K562 (cell line): Measurements from ENCODE around the gene CYTH1. TPM values are rescaled to one million over a fixed set of nuclear protein-coding genes. Genes with fewer than 3 reads are reported as not detected.

Experiments
- ATAC-seq: fragments of 200-7000 bp; cut with Tn5 transposase; 3 replicates; pipeline ENCODE4 v1.9.1; 2020; ENCODE audit warnings: moderate library complexity
- BruUV-seq: library from RNA; stranded (reverse); fragments of 400-500 nt; replicated peaks from 2 replicates; lab custom pipeline; 2021; lab: Mats Ljungman, UMichigan
- CTCF ChIA-PET: fragments of 300-600 bp; formaldehyde crosslinking; extraction: SDS; loops from one replicate; lab custom pipeline; 2021; ENCODE audit warnings: low intra/inter-chr PET ratio; lab: Yijun Ruan, JAX
- POLR2A ChIA-PET: fragments of 300-600, 350-650 bp; sonication (Branson Sonifier 250); formaldehyde crosslinking; extraction: SDS; loops from one replicate; lab custom pipeline; 2021; ENCODE audit warnings: antibody characterized with exemption, inconsistent platforms; lab: Yijun Ruan, JAX
- DNase-seq, 4 experiments: peaks; one replicate each; pipeline versions ENCODE4 v3.0.0 to v3.0.0-alpha.2; 2011 to 2018; ENCODE audit warnings: low spot score in 3 of 4, mixed read lengths in 3 of 4; ENCODE audit errors: extremely low read depth in 1 of 4
- FAIRE-seq: peaks from 2 replicates; lab custom pipeline; 2011; peaks lifted over from hg19 to GRCh38; lab: Jason Lieb, UNC
- H2AFZ ChIP-seq: 2 replicates; pipeline ENCODE4 v1.6.0; 2011; ENCODE audit warnings: low read depth, low read length, control low read depth, inconsistent platforms
- H3K27ac ChIP-seq: fragments of 200-600 bp; 3 replicates; pipeline ENCODE4 v1.8.0; 2011; ENCODE audit warnings: low read depth, mild to moderate bottlenecking, control low read depth, inconsistent platforms, low read length, moderate library complexity, mixed read lengths; ENCODE audit errors: extremely low read depth
- H3K27me3 ChIP-seq, 2 experiments: fragments of 300-600 bp in 1 of 2; 2 replicates in 1 of 2; 3 replicates in 1 of 2; pipeline versions ENCODE4 v1.6.0 to v1.8.0; 2011; ENCODE audit warnings: inconsistent platforms in 2 of 2, low read length in 2 of 2, mild to moderate bottlenecking in 1 of 2, mixed read lengths in 1 of 2, moderate library complexity in 1 of 2; ENCODE audit not compliant: control insufficient read depth in 2 of 2, insufficient read depth in 2 of 2
- H3K36me3 ChIP-seq: fragments of 300-600 bp; 3 replicates; pipeline ENCODE4 v1.8.0; 2011; ENCODE audit warnings: mild to moderate bottlenecking, low read length, inconsistent platforms; ENCODE audit not compliant: control insufficient read depth, insufficient read depth
- H3K4me1 ChIP-seq, 2 experiments: fragments of 200-600 bp in 1 of 2; replicated peaks in 1 of 2; 2 replicates in 1 of 2; 3 replicates in 1 of 2; pipeline versions ENCODE4 v1.5.1 to v1.8.0; 2011; ENCODE audit warnings: inconsistent platforms in 2 of 2, low read length in 2 of 2, mild to moderate bottlenecking in 1 of 2, mixed read lengths in 1 of 2, moderate library complexity in 1 of 2; ENCODE audit not compliant: control insufficient read depth in 2 of 2, insufficient read depth in 2 of 2
- H3K4me2 ChIP-seq: 2 replicates; pipeline ENCODE4 v1.6.1; 2011; ENCODE audit warnings: low read length, control low read depth, inconsistent platforms, mixed read lengths; ENCODE audit not compliant: insufficient read depth
- H3K4me3 ChIP-seq: fragments of 200-600 bp; sonication (generic), shearing (Covaris generic); 2 replicates; pipeline ENCODE4 v1.5.1; 2016; ENCODE audit warnings: control low read depth, inconsistent platforms
- H3K79me2 ChIP-seq: fragments of 200-600 bp; 3 replicates; pipeline ENCODE4 v1.8.0; 2011; ENCODE audit warnings: low read length, inconsistent platforms; ENCODE audit not compliant: control insufficient read depth, insufficient read depth
- H3K9ac ChIP-seq, 2 experiments: 2 replicates each; pipeline versions ENCODE4 v1.6.0 to v1.6.1; 2011; ENCODE audit warnings: low read depth in 2 of 2, low read length in 2 of 2, control low read depth in 1 of 2, inconsistent platforms in 1 of 2, mild to moderate bottlenecking in 1 of 2, mixed read lengths in 1 of 2; ENCODE audit not compliant: insufficient read depth in 1 of 2
- H3K9me1 ChIP-seq: one replicate; pipeline ENCODE4 v1.6.0; 2011; ENCODE audit warnings: inconsistent platforms, mild to moderate bottlenecking, low read length, moderate library complexity; ENCODE audit not compliant: control insufficient read depth, insufficient read depth
- H3K9me3 ChIP-seq: replicated peaks from 2 replicates; pipeline ENCODE4 v1.5.1; 2011; ENCODE audit warnings: low read depth, low read length, inconsistent platforms; ENCODE audit not compliant: control insufficient read depth, insufficient read depth
- H4K20me1 ChIP-seq: replicated peaks from 2 replicates; pipeline ENCODE4 v1.6.1; 2011; ENCODE audit warnings: low read length, inconsistent platforms, mixed read lengths; ENCODE audit not compliant: control insufficient read depth, insufficient read depth
- EZH2 ChIP-seq: IDR thresholded peaks from 2 replicates; pipeline ENCODE4 v1.6.1; 2012; ENCODE audit warnings: low read depth, mild to moderate bottlenecking, inconsistent platforms, low read length, borderline replicate concordance
- HMGN3 ChIP-seq: IDR thresholded peaks from 2 replicates; pipeline ENCODE4 v1.6.1; 2011; ENCODE audit warnings: borderline replicate concordance, low read depth, mild to moderate bottlenecking, mixed read lengths, low read length; ENCODE audit not compliant: insufficient read length; ENCODE audit errors: extremely low read depth
- JUNB ChIP-seq: fragments of 450-650 bp; formaldehyde crosslinking; conservative IDR thresholded peaks from 2 replicates; pipeline ENCODE4 v1.4.0; 2020; ENCODE audit warnings: mild to moderate bottlenecking
- PRPF4 ChIP-seq: fragments of 200-400 bp; formaldehyde crosslinking; IDR thresholded peaks from one replicate; pipeline ENCODE4 v1.6.1; 2017; ENCODE audit warnings: low read length, low read depth, mild to moderate bottlenecking; ENCODE audit not compliant: insufficient read depth, poor library complexity, severe bottlenecking
- ZNF12 ChIP-seq: sonication (generic); formaldehyde crosslinking; IDR thresholded peaks from 2 replicates; pipeline ENCODE4 v1.4.0; 2020; ENCODE audit warnings: mild to moderate bottlenecking, missing genetic modification reagents
- WGBS: fragments of 100-300 bp; shearing (Covaris generic); methylation state at CpG from one replicate; pipeline ENCODE4 v1.1.6; 2016; ENCODE audit warnings: low coverage, mixed read lengths; ENCODE audit not compliant: insufficient coverage; ENCODE audit errors: missing lambda C conversion rate; 5-methylcytosine and 5-hydroxymethylcytosine counted together
- in situ Hi-C: fragments of 300-500 bp; cut with MboI; formaldehyde crosslinking; loops from 4 replicates; pipeline ENCODE4 v1.15.0; 2018; ENCODE audit warnings: inconsistent platforms, mixed read lengths
- intact Hi-C: fragments of 100-400 bp; cut with micrococcal nuclease; formaldehyde crosslinking; loops from 2 replicates; pipeline ENCODE4 v1.14.2; 2022
- polyA plus RNA-seq, 8 experiments: library from polyadenylated mRNA; depleted of rRNA in 4 of 8; stranded (reverse) in 5 of 8; unstranded in 3 of 8; fragments of >200 nt; fragmentation: Nextera tagmentation in 2 of 8; fragmentation: Illumina TruSeq in 1 of 8; extraction: Ambion mirVana in 2 of 8; extraction: Trizol in 1 of 8; gene quantifications; 2 replicates each; pipeline versions ENCODE4 v1.2.1 to v1.2.3, GENCODE V29; 2011 to 2014; ENCODE audit warnings: inconsistent platforms in 1 of 8, missing spikeins in 1 of 8
- total RNA-seq, 7 experiments: library from RNA; depleted of rRNA in 6 of 7; stranded (reverse); fragments of >200 nt in 6 of 7; fragmentation: Illumina TruSeq in 2 of 7; extraction: Trizol in 2 of 7; gene quantifications; 2 replicates each; pipeline versions ENCODE4 v1.2.1 to v1.2.3, GENCODE V29; 2011 to 2021; ENCODE audit warnings: low replicate concordance in 1 of 7
- TF ChIP-seq, protein P1 (sequence below): fragments of 250-450 bp; sonication (Bioruptor Pico); IDR thresholded peaks from 2 replicates; pipeline ENCODE4 v1.4.0; 2020; ENCODE audit warnings: mild to moderate bottlenecking
- TF ChIP-seq, protein P2 (sequence below): fragments of 450-650 bp; conservative IDR thresholded peaks from 2 replicates; pipeline ENCODE4 v1.6.1; 2016; ENCODE audit warnings: missing genetic modification characterization, low read depth, mild to moderate bottlenecking, control low read depth, missing compliant biosample characterization
- TF ChIP-seq, protein P3 (sequence below): fragments of 450-650 bp; IDR thresholded peaks from 2 replicates; pipeline ENCODE4 v1.6.1; 2016; ENCODE audit warnings: mild to moderate bottlenecking

Gene CYTH1
- total and polyA plus RNA-seq, 9 of the 15 experiments (the other 6 are each of a cell fraction or from before 2014, with no cell fraction given), result 0.52 to 27.7 (median 16.8) TPM

DNA sequence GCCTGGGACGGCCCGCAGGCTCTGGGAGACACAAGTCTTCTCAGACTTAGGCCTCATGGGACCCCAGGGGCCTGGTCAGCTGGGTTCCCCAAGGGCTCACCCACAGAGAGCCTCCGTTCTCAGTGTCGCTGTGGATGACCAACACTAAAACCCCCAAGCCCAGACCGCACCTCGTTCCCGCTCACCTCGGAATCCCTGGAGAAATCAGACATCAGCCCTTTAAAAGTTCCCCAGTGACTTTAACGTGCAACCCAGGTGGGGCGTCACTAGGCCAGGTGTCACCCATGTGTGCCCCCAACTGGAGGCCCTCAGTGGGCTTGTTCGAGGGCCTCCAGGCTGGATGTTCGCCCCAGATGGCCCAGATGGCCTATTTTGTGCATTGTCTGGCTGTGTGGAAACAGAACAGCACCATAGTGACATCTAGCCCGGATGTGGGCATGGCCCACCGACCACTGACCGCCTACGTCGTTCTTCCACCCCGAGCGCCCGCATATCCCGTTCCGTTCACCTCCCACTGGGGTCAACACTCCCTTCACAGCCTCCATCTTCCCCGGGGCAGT lies 152.6 kb downstream of the CYTH1 start:
- DNase-seq (no peak), FAIRE-seq (no peak), ATAC-seq (no peak)
- ChIA-PET CTCF (no interaction called here), POLR2A (interaction anchor here (0.6 to 0.7 kb wide), 2 partner anchors 18 to 87 kb away, joined by 3 to 4 read pairs; no protein-coding TSS in a partner anchor)
- Histone ChIP-seq H3K9me1 (peaks cover 4% of the 10 kb centered on the region), H3K79me2 (no peaks in the 10 kb centered on the region), H3K9me3 (no peaks in the 10 kb centered on the region), H3K4me3 (no peak overlapping the region), H3K4me2 (no peak overlapping the region), H4K20me1 (peaks cover 17% of the 10 kb centered on the region), H3K9ac (no peak overlapping the region; a peak in 1 of 4 replicates), H3K27me3 (peaks cover 33 to 54% of the 10 kb centered on the region in 2 experiments; a peak in 4 of 5 replicates), H3K27ac (no peak overlapping the region), H3K4me1 (peaks cover 11 to 18% of the 10 kb centered on the region in 2 experiments; a peak in 4 of 5 replicates), H3K36me3 (no peaks in the 10 kb centered on the region), H2AFZ (no peak overlapping the region)
- 26% methylated on average over 23 of the region's 23 CpGs for WGBS
- TF ChIP-seq, protein P1, sequence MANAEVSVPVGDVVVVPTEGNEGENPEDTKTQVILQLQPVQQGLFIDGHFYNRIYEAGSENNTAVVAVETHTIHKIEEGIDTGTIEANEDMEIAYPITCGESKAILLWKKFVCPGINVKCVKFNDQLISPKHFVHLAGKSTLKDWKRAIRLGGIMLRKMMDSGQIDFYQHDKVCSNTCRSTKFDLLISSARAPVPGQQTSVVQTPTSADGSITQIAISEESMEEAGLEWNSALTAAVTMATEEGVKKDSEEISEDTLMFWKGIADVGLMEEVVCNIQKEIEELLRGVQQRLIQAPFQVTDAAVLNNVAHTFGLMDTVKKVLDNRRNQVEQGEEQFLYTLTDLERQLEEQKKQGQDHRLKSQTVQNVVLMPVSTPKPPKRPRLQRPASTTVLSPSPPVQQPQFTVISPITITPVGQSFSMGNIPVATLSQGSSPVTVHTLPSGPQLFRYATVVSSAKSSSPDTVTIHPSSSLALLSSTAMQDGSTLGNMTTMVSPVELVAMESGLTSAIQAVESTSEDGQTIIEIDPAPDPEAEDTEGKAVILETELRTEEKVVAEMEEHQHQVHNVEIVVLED (CRISPR knock-in tag), result no peak
- TF ChIP-seq, protein P2, sequence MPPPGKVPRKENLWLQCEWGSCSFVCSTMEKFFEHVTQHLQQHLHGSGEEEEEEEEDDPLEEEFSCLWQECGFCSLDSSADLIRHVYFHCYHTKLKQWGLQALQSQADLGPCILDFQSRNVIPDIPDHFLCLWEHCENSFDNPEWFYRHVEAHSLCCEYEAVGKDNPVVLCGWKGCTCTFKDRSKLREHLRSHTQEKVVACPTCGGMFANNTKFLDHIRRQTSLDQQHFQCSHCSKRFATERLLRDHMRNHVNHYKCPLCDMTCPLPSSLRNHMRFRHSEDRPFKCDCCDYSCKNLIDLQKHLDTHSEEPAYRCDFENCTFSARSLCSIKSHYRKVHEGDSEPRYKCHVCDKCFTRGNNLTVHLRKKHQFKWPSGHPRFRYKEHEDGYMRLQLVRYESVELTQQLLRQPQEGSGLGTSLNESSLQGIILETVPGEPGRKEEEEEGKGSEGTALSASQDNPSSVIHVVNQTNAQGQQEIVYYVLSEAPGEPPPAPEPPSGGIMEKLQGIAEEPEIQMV (tag), result no peak
- TF ChIP-seq PRPF4, result no peak
- TF ChIP-seq JUNB (CRISPR knock-in tag), result no peak
- TF ChIP-seq, protein P3, sequence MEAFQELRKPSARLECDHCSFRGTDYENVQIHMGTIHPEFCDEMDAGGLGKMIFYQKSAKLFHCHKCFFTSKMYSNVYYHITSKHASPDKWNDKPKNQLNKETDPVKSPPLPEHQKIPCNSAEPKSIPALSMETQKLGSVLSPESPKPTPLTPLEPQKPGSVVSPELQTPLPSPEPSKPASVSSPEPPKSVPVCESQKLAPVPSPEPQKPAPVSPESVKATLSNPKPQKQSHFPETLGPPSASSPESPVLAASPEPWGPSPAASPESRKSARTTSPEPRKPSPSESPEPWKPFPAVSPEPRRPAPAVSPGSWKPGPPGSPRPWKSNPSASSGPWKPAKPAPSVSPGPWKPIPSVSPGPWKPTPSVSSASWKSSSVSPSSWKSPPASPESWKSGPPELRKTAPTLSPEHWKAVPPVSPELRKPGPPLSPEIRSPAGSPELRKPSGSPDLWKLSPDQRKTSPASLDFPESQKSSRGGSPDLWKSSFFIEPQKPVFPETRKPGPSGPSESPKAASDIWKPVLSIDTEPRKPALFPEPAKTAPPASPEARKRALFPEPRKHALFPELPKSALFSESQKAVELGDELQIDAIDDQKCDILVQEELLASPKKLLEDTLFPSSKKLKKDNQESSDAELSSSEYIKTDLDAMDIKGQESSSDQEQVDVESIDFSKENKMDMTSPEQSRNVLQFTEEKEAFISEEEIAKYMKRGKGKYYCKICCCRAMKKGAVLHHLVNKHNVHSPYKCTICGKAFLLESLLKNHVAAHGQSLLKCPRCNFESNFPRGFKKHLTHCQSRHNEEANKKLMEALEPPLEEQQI, result no peak
- TF ChIP-seq HMGN3, result no peak
- TF ChIP-seq ZNF12 (CRISPR knock-in tag), result no peak
- TF ChIP-seq EZH2, result 0 out of 2 replicates have a peak, but pooled peaks have one; percentile 28
- in situ Hi-C loops (no loop called here), intact Hi-C loops (no loop called here)
- no TSS peak for BruUV-seq
